ENCODE results near the gene PARP1.

DNA sequence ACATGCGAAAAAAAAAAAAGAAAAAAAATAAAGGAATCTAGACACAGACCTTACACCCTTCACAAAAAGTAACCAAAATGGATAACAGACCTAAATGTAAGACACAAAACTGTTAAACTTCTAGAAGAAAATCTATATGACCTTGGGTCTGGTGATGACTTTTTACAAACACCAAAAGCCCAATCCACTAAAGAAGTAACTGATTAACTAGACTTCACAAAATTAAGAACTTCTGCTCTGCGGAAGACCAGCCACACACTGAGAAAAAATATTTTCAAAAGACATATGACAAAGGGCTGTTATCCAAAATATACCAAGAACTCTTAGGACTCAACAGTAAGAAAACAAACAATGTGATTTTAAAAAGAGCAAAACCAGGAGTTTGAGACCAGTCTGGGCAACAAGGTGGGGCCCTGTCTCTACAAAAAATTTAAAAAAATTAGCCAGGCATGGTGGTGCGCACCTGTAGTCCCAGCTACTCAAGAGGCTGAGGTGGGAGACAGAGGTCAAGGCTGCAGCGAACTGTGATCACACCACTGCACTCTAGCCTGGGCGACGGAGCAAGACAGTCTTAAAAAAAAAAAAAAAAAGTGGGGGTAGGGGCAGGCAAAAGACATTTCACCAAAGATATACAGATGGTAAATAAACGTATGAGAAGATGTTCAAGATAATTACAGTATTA is 9.8 kb downstream of the PARP1 start:
- TF ChIP-seq, protein P1, sequence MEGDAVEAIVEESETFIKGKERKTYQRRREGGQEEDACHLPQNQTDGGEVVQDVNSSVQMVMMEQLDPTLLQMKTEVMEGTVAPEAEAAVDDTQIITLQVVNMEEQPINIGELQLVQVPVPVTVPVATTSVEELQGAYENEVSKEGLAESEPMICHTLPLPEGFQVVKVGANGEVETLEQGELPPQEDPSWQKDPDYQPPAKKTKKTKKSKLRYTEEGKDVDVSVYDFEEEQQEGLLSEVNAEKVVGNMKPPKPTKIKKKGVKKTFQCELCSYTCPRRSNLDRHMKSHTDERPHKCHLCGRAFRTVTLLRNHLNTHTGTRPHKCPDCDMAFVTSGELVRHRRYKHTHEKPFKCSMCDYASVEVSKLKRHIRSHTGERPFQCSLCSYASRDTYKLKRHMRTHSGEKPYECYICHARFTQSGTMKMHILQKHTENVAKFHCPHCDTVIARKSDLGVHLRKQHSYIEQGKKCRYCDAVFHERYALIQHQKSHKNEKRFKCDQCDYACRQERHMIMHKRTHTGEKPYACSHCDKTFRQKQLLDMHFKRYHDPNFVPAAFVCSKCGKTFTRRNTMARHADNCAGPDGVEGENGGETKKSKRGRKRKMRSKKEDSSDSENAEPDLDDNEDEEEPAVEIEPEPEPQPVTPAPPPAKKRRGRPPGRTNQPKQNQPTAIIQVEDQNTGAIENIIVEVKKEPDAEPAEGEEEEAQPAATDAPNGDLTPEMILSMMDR (conservative IDR thresholded peaks at IDR 0.05) = no peak
- no peak for TF ChIP-seq EZH2 (IDR thresholded peaks at IDR 0.05; ENCODE audit: low read depth)

All from PC-9 (cell line).